Activated T-helper 1 cell treated with anti-CD3 and anti-CD28 coated beads, Interleukin-2, amount 50 U/mL, for 16 hours (primary cell): ENCODE data around the gene SIGLEC10.
A peak's percentile ranks its signal among the peaks of the same experiment; 100 is the strongest.
"Not testable (repeated sequence)": the region's sequence is repeated elsewhere in the genome, so short reads cannot be mapped to it uniquely, and the experiment has no call there.

Experiments
- DNase-seq, 2 donors: peaks; one replicate each; pipeline ENCODE4 v3.0.0-alpha.2; 2020; ENCODE audit warnings: low read depth in 1 of 2, low spot score in 1 of 2

SIGLEC10 gene

DNA sequence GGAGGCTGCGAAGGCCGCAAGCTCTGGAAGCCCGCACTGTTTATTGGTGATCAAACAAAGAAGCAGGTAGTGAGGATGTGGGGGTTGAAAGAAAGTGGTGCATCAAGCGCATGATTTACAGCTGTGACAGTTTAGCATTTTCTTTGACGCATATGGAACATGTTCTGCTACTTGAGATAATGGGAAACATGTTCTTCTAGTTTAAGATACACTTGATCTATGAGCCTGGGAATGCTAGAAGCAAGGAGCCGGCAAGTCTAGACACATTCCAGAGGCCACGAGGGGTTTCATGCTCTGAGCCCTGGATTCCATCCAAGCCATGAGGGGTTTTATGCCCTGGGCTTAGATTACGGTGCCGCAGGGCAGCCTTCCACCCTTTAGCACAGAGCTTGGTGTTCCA is 20.0 kb downstream of the SIGLEC10 start:
- not testable (repeated sequence) for DNase-seq

DNA sequence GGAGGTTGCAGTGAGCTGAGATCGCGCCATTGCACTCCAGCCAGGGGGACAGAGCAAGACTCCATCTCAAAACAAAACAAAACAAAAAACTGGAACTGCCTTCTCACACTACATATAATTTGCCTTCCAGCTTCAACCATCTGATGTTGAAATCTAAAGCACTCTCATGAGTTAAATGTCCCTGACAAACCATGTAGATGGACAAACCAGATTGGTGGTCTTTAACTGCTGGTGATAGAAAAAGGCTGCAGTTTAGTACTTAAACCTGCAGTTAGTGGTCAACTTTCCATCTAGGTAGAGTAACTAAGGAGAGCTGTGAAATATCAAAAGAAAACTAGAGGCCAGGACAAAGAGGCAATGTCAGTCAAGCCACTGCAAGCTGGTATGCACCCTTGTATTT is 21.3 kb downstream of the SIGLEC10 start:
- DNase-seq: no peak

DNA sequence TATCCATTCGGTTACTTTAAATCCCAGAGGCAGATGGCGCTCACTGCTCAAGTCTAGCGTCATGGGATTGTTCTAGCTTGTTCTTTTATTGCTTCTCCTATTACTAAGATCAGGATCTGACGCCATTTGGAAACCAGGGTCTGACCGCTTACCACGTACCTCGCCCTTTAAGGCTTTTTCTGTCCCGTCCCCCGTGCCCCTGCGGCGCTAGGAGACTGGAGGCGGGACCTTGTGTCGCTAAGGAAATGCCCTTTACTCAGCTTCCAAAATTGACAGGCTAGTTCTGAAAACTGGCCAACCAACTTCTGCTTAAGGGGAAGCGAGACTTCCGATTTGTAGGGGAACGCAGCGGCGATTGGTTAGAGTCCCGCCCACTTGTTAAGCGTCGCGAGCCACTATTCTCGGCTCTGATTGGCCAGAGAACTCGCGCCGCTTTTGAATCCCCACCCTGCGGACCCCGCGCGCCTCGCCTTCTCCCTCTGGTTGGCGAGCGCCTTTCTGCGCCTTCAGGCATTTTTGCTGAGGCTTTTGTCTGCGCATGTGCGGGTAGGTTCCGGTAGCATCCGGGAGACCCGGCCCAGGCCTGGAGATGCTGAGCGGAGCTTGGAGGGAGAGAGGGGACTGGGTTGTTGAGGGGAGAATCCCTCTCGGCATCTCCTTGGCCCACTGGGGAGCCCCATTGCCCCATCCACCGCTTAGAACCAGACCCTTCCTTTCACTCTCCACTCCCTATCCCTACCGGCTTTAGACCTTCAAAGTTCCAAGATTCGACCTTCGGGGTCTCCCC is 23.2 kb downstream of the SIGLEC10 start:
- DNase-seq: peak; percentile 65 to 76

DNA sequence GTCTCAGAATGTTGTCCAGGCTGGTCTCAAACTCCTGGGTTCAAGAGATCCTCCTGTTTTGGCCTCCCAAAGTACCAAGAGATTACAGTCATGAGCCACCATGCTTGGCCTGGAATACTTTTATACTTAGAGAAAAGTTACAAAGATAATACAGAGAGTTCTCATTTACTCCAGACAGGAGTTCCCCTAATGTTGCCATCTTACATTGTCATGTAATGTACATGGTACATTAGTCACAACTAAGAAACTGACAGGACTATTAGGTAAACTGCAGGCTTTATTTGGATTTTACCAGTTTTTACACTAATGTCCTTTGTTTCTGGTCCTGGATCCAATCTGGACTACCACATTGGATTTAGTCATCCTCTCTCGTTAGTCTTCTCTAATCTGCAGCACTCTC is 24.7 kb downstream of the SIGLEC10 start:
- no peak for DNase-seq

DNA sequence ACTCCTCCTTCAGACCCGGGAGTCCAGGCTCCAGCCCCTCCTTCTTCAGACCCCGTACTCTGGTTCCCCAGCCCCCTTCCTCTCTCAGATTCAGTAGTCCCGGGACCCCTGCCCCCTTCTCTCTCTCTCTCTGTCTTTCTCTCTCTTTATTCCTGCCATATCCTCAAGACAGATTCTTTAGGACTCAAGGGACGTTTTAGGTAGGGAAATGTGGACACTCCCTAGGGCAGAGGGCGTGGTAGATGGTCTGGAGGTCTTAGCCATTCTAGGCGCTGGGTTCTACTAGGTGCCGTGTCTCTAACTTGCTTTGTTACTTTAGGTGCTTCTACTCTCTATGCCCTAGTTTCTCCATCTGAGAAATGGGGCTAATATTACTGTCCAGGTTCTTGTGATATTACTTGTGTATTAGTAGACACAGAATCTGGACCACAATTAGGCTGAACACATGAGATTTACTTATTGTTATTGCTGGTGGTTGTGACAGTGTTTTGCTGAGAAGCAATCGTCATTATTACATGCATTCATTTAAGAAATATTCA is 26.3 kb downstream of the SIGLEC10 start:
- DNase-seq: no peak

DNA sequence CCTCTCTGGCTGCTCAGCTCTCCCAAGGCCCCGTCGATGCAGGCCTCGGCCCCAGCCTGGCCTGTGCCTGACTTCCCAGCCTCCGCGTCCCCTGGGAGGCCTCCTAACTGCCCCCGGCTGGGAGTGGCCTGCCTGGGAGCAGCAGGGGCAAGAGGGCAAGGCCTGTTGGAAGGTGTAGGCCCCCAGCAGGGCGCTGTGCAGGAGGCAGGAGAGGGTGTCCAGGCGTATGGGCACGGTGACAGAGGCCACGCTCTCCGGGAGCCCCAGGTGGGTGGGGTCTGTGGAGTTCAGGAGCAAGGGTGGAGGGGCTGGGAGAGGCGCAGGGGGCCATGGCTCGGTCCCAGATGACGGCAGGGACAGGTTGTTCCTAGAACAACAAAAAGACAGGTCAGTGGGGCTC is 28.3 kb downstream of the SIGLEC10 start:
- no peak for DNase-seq

DNA sequence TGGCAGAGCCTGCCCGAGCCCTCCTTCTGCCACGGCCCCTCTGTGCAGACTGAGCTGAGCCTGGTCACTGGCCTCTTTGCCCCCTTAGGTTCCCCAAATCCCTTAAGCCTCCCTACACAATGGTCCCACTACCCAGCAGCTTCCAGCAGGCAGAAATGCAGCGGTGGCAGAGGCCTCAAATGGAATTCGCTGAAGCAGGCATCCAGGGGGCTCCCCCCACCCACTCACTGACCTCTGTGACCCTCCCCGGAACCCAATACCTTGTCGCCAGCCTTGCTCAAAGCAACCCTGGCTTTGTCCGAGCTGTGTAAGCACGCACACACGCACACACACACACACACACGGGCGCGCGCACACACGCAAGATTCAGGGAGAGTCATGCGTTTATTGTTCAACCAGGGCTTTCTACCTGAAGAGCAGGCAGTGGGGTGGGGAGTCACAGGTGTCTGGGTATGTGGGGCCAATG is 29.5 kb downstream of the SIGLEC10 start, which contains the start of gene LIM2:
TSS of gene LIM2 (minus strand) at position 51 of the 466 bp plus-strand sequence. CDS start 531 bp downstream, outside the sequence.
- DNase-seq: no peak

DNA sequence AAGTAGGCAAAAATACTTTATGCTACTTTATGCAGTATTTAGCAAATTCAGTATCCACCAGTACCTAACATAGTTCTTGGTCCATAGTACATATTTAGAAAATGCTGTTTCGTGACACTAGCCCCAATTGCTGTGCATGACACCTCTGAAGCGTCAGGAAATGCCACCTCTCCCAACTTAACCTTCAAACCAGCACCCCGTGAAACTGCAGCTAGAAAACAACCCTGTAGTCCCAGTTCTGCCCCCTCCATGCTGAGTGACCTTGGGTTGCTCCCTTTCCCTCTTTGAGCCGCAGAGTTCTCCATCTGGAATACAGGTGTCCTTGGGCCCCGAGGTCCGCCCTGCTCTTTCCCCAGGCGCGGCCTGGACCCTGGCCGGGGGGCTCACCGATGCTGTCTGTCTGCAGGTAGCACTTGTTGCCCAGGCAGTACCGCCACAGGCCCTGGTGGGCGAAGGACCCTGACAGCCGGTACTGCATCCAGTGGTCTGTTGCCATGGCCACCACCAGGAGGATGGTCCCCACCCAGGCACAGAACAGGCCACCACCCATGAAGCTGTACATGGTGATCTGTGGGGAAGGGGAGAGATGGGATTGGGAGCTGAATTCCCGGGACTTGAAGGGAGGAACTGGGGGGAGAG is 30.4 kb downstream of the SIGLEC10 start:
- DNase-seq: no peak

DNA sequence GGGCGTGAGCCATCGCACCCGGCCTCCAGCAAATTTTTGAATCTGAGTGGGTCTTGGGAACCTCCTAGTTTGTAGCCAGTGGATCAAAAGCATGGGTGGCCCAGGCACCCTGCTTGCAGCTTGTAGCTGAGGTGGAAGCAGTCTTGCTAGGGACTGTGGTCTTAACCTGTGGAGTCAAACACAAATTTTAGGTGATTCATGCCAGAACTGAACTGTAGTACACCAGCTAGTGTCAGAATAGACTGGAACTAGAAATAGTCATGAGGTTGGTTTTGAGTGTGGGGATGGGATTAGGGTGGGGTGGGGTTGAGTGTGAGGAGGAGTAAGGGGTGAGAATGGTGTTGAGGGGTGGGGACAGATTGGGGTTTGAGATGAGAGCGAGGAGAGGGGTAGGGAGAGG is 35.4 kb downstream of the SIGLEC10 start:
- no peak for DNase-seq

DNA sequence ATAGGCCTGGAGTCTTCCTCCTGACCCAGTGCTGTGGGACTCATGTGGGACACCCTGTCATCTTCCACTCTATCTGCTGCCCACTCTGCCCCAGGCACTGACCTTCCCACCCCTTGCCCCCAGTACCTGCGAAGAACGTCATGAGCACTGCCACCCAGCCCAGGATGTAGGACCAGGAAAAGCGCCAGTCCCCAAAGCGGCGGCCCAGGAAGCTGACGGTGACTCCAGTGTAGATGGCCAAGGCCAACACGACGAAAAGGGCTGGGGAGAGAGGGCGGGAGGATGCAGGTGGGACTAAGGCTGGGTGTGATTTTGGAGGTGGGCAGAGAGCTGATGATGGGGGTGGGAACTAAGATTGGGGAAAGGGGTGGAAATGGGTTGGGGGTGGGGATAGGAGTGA is 37.1 kb downstream of the SIGLEC10 start:
- DNase-seq: no peak

DNA sequence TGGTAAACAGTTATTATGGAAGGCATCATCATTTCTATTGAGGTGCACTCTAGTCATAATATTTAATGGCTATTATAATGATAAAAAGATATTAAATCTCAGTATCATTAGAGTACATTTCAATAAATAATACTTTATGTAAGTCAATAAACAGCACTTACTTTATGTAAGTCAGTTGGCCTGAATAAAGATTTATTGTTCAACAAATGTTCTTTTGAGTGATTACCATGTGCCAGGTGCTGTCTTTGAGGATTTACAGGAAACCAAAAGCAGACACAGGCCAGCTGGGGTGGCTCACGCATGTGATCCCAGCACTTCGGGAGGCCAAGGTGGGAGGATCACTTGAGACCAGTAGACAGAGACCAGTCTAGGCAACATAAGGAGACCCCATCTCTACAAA is 40.0 kb downstream of the SIGLEC10 start:
- no peak for DNase-seq

DNA sequence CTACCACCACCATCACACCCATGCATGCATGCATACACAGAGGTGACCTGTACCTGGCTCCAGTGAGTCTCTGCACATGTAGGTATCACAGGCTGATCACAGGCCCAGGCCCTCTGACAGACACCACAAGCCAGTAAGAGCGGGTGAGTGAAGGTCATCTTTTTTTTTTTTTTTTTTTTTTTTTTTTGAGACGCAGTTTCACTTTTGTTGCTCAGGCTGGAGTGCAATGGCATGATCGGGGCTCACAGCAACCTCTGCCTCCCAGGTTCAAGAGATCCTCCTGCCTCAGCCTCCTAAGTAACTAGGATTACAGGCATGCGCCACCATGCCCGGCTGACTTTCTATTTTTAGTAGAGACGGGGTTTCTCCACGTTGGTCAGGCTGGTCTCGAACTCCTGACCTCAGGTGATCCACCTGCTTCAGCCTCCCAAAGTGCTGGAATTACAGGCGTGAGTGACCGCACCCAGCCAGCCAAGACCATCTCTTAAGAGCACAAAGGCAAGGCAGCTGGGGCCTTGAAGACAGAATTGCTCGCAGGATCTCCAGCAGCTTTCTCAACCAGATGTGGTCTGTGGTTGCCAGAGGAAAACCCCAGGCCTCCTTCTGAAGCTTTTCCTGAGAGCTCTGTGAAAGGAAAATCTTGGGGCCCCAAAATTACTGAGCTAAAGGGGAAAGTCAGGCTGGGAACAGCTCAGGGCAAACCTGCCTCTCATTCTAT is 41.8 kb downstream of the SIGLEC10 start:
- no peak for DNase-seq

DNA sequence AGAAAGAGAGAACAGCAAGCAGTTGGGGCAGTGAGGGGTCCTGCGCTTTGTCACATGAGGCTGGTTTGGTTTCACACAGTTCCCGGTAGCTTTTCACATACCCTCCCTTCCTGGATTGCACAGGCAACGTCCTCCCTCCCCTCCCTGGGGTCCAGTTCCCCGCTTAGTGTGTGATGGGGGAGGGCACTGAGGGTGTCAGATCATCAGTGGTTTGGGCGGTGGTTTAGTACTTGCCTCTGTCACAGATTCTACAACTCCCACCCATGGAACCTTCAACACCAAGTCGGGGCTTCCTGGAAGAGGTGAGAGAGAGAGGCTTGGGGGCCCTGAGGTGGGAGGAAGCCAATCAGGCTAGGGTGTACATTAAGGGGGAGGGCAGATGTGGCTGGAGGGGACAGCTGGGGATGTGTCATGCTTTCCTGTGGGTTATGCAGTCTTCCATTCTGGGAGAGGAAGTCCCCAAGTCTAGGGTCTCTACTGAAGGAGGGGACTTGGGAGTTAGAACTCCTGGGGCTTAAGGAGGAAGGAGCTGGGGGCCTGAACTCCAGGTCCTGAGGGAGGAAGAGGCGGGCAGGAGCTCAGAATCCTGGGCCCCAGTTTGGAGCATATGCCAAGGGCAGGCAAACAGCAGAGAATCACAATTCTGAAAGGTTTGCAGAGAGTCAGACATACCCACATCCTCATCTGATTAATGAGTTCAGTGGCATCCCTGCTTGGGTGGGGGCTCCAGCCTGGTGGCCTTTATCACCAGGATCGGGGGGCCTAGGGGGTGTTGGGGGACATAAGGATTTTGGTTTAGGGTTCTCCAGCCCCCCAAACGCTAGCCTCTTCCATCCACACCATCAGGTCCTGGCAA is 44.6 kb downstream of the SIGLEC10 start, which contains the start of gene NKG7:
TSS of gene NKG7 (minus strand) at position 6 of the 856 bp plus-strand sequence. CDS start 119 bp downstream, outside the sequence.
- DNase-seq: peak in 1 of 2 donors; percentile 50

DNA sequence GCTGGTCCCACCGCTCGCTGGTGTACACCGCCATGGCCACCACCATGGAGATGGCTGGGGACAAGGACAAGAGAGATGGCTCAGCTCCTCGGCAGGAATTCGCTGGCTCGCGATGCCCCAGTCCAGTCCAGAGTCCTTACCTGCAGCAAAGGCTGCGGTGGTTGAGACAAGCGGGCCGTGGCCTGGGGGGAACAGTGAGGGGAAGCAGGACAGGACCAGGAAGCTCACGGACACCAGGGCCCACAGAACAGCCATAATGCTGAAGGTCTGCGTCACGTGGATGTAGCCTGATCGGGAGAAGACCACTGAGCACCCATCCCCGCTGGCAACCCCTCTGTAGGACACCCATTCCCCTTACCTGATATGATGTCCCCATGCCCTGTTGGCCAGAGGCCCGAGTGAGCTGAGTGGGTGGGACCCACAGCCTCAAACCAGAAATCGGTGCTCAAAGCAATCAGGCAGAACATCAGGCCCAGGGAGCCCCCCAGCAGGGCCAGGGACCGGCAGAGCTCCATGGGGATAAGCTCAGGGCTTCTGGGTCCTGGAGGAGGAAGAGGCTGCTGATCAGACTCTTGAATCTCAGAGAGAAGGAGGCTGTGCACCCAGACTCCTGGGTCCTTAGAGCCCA is 45.3 kb downstream of the SIGLEC10 start:
- no peak for DNase-seq

DNA sequence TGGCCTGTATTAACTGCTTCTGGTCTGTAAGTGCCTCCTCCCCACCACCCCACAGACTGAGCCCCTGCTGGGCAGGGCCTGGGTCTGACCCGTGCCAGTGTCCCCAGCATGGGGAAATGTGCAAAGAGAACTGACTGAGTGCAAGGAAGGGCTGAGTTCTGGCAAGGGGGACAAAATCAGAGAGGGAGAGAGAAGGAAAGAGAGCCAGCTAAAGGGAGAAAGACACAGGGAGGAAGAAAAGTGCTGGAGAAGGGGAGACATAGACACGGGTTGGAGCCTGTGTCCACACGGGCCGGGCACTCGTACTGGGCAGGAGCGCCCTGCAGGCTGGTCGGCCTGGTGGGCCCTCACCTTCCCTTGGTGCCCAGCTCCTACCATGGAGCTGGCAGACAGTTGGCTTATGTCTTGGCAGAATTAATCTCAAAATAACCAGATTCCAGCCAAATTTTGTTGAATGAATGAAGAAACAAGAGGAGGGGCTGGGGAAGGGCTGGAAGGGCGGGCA is 46.2 kb downstream of the SIGLEC10 start:
- DNase-seq: no peak

DNA sequence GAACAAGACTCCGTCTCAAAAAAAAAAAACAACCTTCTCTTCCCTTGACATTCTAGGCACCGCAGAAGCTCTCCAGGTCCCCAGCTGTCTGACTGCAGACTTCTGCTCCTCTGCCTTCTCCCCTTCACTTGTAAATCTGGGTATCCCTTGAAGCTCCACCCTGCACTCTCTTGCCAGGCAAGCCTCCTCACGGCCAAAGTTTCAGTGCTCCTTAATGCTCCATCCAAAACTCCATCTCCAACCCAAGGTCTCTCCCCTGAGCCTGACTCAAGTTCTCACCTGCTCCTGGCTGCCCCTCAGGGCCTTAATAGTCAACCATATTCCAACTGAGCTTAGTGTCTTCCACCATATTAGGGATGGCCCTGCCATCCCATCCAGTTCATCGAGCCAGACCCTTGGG is 47.2 kb downstream of the SIGLEC10 start:
- no peak for DNase-seq

DNA sequence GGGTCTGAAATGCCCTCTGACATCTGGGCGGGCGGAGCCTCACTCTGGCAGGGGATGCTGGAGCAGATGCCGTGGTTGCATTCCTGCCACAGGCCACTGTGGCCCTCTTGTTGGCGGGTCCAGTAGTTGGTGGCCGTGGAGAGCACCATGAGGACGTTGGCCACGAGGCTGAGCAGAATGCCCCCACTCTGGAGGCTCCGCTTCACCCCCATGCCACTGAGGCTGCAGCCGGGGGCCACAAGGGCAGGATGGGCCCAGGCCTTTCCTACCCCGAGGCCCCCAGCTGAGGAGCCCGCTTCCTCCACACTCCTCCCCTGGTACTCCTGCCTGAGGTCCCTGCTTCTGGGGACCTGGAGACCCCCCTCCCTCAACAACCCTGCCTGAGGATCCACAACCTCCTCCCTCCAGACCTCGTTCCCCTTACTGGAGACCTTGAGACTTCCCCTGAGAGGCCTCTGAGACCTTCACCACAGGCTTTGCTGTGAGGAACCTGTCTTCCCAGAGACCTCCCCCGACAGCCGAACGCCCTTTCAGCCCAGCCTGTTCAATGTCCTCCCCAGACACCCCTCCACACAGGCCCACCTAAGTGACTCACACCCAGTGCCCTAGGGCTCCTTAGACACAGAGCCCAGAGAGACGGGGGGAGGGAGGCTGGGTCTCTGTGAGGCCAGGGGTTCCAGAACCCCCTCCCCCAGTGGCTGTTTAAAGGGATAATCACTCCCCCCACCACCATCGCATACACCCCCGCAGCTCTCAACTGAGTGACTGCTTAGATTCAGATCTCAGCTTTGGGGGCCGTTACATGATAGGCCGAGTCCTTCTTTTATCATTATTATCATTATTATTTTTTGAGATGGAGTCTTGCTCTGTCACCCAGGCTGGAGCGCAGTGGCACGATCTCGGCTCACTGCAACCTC is 48.8 kb downstream of the SIGLEC10 start, which contains the start of gene CLDND2:
TSS of gene CLDND2 (minus strand) at position 638 of the 917 bp plus-strand sequence. CDS start at position 212, 426 bp downstream.
- DNase-seq: no peak

DNA sequence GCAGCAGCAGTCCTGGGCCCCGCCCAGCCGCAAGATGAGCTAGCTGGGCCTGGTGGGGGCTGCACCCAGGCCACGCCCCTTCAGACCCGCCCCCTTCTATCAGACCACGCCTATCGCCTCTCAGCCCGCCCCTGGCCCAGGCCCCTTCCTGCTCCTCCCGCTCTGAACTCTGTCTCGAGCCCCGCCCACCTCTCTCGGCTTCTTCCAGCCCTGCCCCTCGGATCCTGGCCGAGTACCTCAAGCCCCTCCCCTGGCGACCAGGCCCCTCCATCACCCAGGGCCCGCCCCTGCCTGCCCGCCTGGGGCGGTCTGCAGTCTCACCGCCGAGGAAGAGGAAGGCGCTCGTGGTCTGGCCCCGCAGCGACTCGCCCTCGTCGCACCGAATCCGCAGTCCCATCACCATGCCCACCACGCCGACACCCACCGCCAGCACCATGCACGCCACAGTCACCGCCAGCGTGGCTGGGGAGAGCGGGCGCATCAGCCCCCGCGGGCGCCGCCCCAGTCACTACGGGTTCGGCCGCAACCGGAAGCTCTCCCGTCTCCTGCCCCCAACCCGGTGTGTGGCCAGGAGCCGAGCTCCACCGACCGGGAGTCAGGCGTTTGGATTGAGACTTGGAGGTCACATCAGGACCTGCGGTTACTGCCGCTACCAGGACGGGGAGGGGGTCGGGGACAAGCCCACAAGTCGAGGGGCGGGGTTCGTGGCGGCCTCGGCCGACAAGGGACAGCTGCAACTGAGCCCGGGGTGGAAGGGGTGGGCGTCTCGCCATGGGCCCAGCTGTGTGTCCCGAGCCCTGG is 49.7 kb downstream of the SIGLEC10 start:
- peak; percentile 87 to 92 for DNase-seq
